ENCODE data around the gene DNAJC15. TPM values are rescaled to one million over a fixed set of nuclear protein-coding genes. Genes with fewer than 3 reads are reported as not detected.
A peak's percentile ranks its signal among the peaks of the same experiment; 100 is the strongest.

DNAJC15 gene
- polyA plus RNA-seq, 1 donor (not counting 4 experiments of a cell fraction or from before 2014, with no cell fraction given), result 38.5 TPM

GRCh38 chr13:43008596-43008995, 14.8 kb upstream of the DNAJC15 start:
- no peak for FAIRE-seq
- no peak overlapping the region for H3K4me3 ChIP-seq (ENCODE audit: control insufficient read depth in 2 of 3, extremely low read depth in 1 of 3, insufficient read depth in 2 of 3, low read depth in 1 of 3, low read length in 3 of 3)
- H3K79me2 ChIP-seq (ENCODE audit: control insufficient read depth, insufficient read depth, low read length), result no peaks in the 10 kb centered on the region
- peaks cover 38% of the 10 kb centered on the region for H3K4me1 ChIP-seq (ENCODE audit: control insufficient read depth, extremely low read depth, insufficient read depth, low read length)
- H3K9me1 ChIP-seq (ENCODE audit: control insufficient read depth, extremely low read depth, insufficient read depth, low read length), result no peaks in the 10 kb centered on the region
- no peak overlapping the region for H3K27ac ChIP-seq (ENCODE audit: control insufficient read depth, insufficient read depth, low read length)
- TF ChIP-seq CTCF (optimal IDR thresholded peaks at IDR 0.05 in 1 of 3, IDR thresholded peaks at IDR 0.05 in 1 of 3, conservative IDR thresholded peaks at IDR 0.05 in 1 of 3; ENCODE audit: extremely low read depth in 1 of 3, insufficient read depth in 2 of 3, low read length in 3 of 3) (no peak), EZH2 (IDR thresholded peaks at IDR 0.05; ENCODE audit: low read length) (no peak)
- dilution Hi-C loops (cut with MboI; ENCODE audit: extremely low pct_ligation_motif_present, low sequenced_read_pairs), result no loop called here
- no peaks in the 10 kb centered on the region for H3K36me3 ChIP-seq (ENCODE audit: control insufficient read depth in 2 of 2, extremely low read depth in 1 of 2, insufficient read depth in 2 of 2, low read length in 2 of 2)
- H3K4me2 ChIP-seq (ENCODE audit: control insufficient read depth, extremely low read depth, insufficient read depth, low read depth, low read length), result no peak overlapping the region
- H3K9ac ChIP-seq (ENCODE audit: control insufficient read depth, extremely low read depth, insufficient read depth, low read length), result no peak overlapping the region
- no peak overlapping the region for H2AFZ ChIP-seq (ENCODE audit: control insufficient read depth, low read length)
- H4K20me1 ChIP-seq (ENCODE audit: control insufficient read depth, extremely low read depth, insufficient read depth, low read length), result no peaks in the 10 kb centered on the region
- H3K27me3 ChIP-seq (ENCODE audit: control insufficient read depth, extremely low read depth, insufficient read depth, low read length), result no peaks in the 10 kb centered on the region
- DNase-seq (ENCODE audit: low read depth, low spot score), result no peak
- H3K9me3 ChIP-seq (ENCODE audit: control insufficient read depth, low read depth, low read length), result no peaks in the 10 kb centered on the region

- no peaks in the 10 kb centered on the region for H4K20me1 ChIP-seq (ENCODE audit: control insufficient read depth, extremely low read depth, insufficient read depth, low read length)
- H2AFZ ChIP-seq (ENCODE audit: control insufficient read depth, low read length), result no peak overlapping the region
- no peak overlapping the region for H3K27ac ChIP-seq (ENCODE audit: control insufficient read depth, insufficient read depth, low read length)
- FAIRE-seq (peak; percentile 39), DNase-seq (ENCODE audit: low read depth, low spot score) (no peak)
- no peaks in the 10 kb centered on the region for H3K36me3 ChIP-seq (ENCODE audit: control insufficient read depth in 2 of 2, extremely low read depth in 1 of 2, insufficient read depth in 2 of 2, low read length in 2 of 2)
- no peak overlapping the region for H3K4me2 ChIP-seq (ENCODE audit: control insufficient read depth, extremely low read depth, insufficient read depth, low read depth, low read length)
- no peaks in the 10 kb centered on the region for H3K9me3 ChIP-seq (ENCODE audit: control insufficient read depth, low read depth, low read length)
- no peak overlapping the region for H3K4me3 ChIP-seq (ENCODE audit: control insufficient read depth in 2 of 3, extremely low read depth in 1 of 3, insufficient read depth in 2 of 3, low read depth in 1 of 3, low read length in 3 of 3)
- dilution Hi-C loops (cut with MboI; ENCODE audit: extremely low pct_ligation_motif_present, low sequenced_read_pairs), result no loop called here
- no peaks in the 10 kb centered on the region for H3K79me2 ChIP-seq (ENCODE audit: control insufficient read depth, insufficient read depth, low read length)
- H3K27me3 ChIP-seq (ENCODE audit: control insufficient read depth, extremely low read depth, insufficient read depth, low read length), result no peaks in the 10 kb centered on the region
- no peaks in the 10 kb centered on the region for H3K9me1 ChIP-seq (ENCODE audit: control insufficient read depth, extremely low read depth, insufficient read depth, low read length)
- H3K9ac ChIP-seq (ENCODE audit: control insufficient read depth, extremely low read depth, insufficient read depth, low read length), result no peak overlapping the region
- peaks cover 30% of the 10 kb centered on the region for H3K4me1 ChIP-seq (ENCODE audit: control insufficient read depth, extremely low read depth, insufficient read depth, low read length)
- no peak for TF ChIP-seq EZH2 (IDR thresholded peaks at IDR 0.05; ENCODE audit: low read length)
- no peak for TF ChIP-seq CTCF (optimal IDR thresholded peaks at IDR 0.05 in 1 of 3, IDR thresholded peaks at IDR 0.05 in 1 of 3, conservative IDR thresholded peaks at IDR 0.05 in 1 of 3; ENCODE audit: extremely low read depth in 1 of 3, insufficient read depth in 2 of 3, low read length in 3 of 3)
These were observed 13.9 kb upstream of the DNAJC15 start for GRCh38 chr13:43009506-43009905.

All from keratinocyte (primary cell).